Cortex of kidney (tissue), 1 donor: ENCODE results near the gene UGT1A9.

ENCODE experiments used
- DNase-seq: peaks from one replicate; lab custom pipeline; 2025; lab: John Stamatoyannopoulos, UW

Gene UGT1A9

GRCh38 chr2:233817361-233817911 lies 145.7 kb downstream of the UGT1A9 start:
- DNase-seq: no peak

DNA sequence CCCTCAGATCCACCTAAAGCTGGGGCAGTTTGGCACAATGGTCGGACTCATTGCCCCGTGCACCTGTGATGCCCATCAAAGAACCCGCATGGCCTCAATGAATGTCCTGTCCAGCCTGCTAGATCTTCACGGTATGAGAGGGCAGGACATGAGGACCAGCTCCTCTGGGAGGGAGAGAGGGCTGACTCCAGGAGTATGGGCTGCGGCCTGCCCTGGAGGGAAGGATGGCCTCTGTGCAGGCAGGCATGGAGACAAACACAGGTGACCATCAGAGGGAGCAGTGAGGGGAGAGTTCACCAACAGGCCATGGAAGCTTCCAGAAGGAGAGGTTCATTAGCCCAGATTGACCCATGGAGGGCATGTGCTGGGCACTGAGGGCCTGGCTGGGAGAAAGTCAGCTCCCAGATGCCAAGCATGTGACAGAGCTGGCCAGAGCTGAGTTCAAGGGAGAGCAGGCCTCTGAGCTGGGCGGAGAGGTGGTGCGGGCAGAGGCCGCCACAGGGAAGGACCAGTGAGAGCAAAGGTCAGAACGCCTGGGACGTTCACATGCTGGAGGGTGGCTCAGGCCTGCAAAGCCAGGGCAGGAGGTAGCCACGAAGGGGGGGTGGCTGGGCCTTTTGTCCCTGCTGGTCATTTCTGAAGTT lies 146.4 kb downstream of the UGT1A9 start:
- no peak for DNase-seq

- no peak for DNase-seq
These were observed 147.2 kb downstream of the UGT1A9 start for GRCh38 chr2:233818639-233819621.

GRCh38 chr2:233819884-233820773 lies 148.4 kb downstream of the UGT1A9 start:
- DNase-seq: no peak

GRCh38 chr2:233820774-233821105 lies 149.0 kb downstream of the UGT1A9 start:
- no peak for DNase-seq

- DNase-seq: no peak
These were observed 149.5 kb downstream of the UGT1A9 start for GRCh38 chr2:233821196-233821595.

DNA sequence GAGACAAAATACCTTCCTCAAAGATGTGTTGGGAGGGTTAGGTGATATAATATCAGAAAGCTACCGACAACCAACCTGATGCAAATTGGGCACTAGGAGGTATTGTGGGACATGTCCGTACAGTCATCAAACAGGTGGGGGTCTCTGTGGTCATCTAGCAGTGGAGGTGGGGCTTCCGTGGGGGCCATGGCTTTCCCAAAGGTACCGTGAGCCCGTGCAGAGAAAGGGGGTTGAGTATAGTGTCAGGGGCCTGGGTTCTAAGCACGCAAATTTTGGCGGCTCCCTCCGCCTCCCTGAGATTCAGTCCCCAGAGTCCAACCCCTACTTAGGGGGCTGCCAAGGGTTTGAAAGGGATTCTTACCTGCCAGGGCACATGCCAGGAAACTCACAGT lies 150.0 kb downstream of the UGT1A9 start:
- no peak for DNase-seq

- DNase-seq: no peak
These were observed 150.5 kb downstream of the UGT1A9 start for GRCh38 chr2:233822101-233822771.
